ENCODE measurements around the gene TMEM37.

GRCh38 chr2:119486886-119487285 is 55.2 kb downstream of the TMEM37 start:
- TF ChIP-seq CTCF (CRISPR knock-in tag; IDR thresholded peaks at IDR 0.05) (no peak), POLR2A (IDR thresholded peaks at IDR 0.05; ENCODE audit: insufficient read depth in 1 of 2, low read depth in 2 of 2, low read length in 2 of 2) (no peak), RAD51 (IDR thresholded peaks at IDR 0.05; ENCODE audit: borderline replicate concordance) (no peak), ZNF740 (CRISPR knock-in tag; IDR thresholded peaks at IDR 0.05) (no peak), ZNF274 (CRISPR knock-in tag; IDR thresholded peaks at IDR 0.05) (no peak)
- TF ChIP-seq, protein P1, sequence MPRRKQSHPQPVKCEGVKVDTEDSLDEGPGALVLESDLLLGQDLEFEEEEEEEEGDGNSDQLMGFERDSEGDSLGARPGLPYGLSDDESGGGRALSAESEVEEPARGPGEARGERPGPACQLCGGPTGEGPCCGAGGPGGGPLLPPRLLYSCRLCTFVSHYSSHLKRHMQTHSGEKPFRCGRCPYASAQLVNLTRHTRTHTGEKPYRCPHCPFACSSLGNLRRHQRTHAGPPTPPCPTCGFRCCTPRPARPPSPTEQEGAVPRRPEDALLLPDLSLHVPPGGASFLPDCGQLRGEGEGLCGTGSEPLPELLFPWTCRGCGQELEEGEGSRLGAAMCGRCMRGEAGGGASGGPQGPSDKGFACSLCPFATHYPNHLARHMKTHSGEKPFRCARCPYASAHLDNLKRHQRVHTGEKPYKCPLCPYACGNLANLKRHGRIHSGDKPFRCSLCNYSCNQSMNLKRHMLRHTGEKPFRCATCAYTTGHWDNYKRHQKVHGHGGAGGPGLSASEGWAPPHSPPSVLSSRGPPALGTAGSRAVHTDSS (CRISPR knock-in tag; conservative IDR thresholded peaks at IDR 0.05), result no peak

Data from HepG2 (cell line).